Right cardiac atrium (tissue), 5 donors: ENCODE measurements around the gene CREM. TPM values are rescaled to one million over a fixed set of nuclear protein-coding genes. Genes with fewer than 3 reads are reported as not detected.
A peak's percentile ranks its signal among the peaks of the same experiment; 100 is the strongest.

Source experiments
- ATAC-seq, 2 donors: fragments of 200-7000 bp; cut with Tn5 transposase; one replicate each; pipeline versions ENCODE4 v1.8.0 to v1.9.1; 2020; ENCODE audit warnings: moderate library complexity in 2 of 2, mild to moderate bottlenecking in 1 of 2
- DNase-seq, 3 donors: peaks; one replicate each; pipeline ENCODE4 v3.0.0-alpha.2; 2020
- H3K27ac ChIP-seq: one replicate; pipeline ENCODE4 v1.5.1; 2013; ENCODE audit warnings: mild to moderate bottlenecking, low read length, control low read depth, moderate library complexity
- H3K27me3 ChIP-seq: one replicate; pipeline ENCODE4 v1.6.1; 2013; ENCODE audit not compliant: control insufficient read depth, insufficient read depth
- H3K4me1 ChIP-seq: one replicate; pipeline ENCODE4 v1.6.1; 2013; ENCODE audit warnings: low read length; ENCODE audit not compliant: control insufficient read depth, insufficient read depth
- H3K4me3 ChIP-seq: one replicate; pipeline ENCODE4 v1.5.1; 2013; ENCODE audit warnings: low read length, control low read depth
- H3K9me3 ChIP-seq: one replicate; pipeline ENCODE4 v1.6.1; 2013; ENCODE audit warnings: low read length; ENCODE audit not compliant: control insufficient read depth
- WGBS: extraction: QIAGEN DNeasy Blood & Tissue Kit; methylation state at CpG from one replicate; pipeline ENCODE4 v1.1.7; 2013; 5-methylcytosine and 5-hydroxymethylcytosine counted together
- intact Hi-C, 4 donors: fragments of 100-400 bp; cut with DNase I; formaldehyde crosslinking; loops; one replicate each; pipeline versions ENCODE4 v1.11.0 to v1.14.0; 2022 to 2023
- polyA plus RNA-seq: library from polyadenylated mRNA; stranded (reverse); fragments of 200-250 nt; gene quantifications from one replicate; pipeline ENCODE4 v1.2.3, GENCODE V29; 2013
- total RNA-seq, 4 donors: library from RNA; stranded (reverse); fragmentation: NEBNext Ultra II Directional; extraction: Animal tissue kit (Norgen Biotek cat#: 25700); gene quantifications; one replicate each; pipeline ENCODE4 v1.2.1, GENCODE V29; 2021
- donor health status: healthy with polysubstance abuse.
- donor health status: DM: no; HTN: yes; CAD: no.
- donor health status: DM: no; HTN: no; CAD: no.
- donor health status: DM: no; HTN: yes; CAD: no; lungs with severe emphysema.
- donor health status: DM: yes; HTN: yes; CAD: no.

Gene CREM
- total and polyA plus RNA-seq, 5 donors, result 31.9 to 41.0 (median 39.1) TPM

GRCh38 chr10:35194906-35195305 is 68.3 kb downstream of the CREM start:
- peak overlapping the region; percentile 96 for H3K4me3 ChIP-seq
- DNase-seq (no peak), ATAC-seq (no peak)
- 89% methylated on average over 1 of the region's 1 CpG for WGBS
- intact Hi-C loops, result loop anchor here (5.0 kb wide), 2 partner anchors 68 to 73 kb away; partner anchors contain the start of gene CREM (in 3 of the 4)
- H3K9me3 ChIP-seq, result no peaks in the 10 kb centered on the region
- no peaks in the 10 kb centered on the region for H3K4me1 ChIP-seq
- H3K27me3 ChIP-seq, result no peaks in the 10 kb centered on the region
- peak overlapping the region; percentile 72 for H3K27ac ChIP-seq

DNA sequence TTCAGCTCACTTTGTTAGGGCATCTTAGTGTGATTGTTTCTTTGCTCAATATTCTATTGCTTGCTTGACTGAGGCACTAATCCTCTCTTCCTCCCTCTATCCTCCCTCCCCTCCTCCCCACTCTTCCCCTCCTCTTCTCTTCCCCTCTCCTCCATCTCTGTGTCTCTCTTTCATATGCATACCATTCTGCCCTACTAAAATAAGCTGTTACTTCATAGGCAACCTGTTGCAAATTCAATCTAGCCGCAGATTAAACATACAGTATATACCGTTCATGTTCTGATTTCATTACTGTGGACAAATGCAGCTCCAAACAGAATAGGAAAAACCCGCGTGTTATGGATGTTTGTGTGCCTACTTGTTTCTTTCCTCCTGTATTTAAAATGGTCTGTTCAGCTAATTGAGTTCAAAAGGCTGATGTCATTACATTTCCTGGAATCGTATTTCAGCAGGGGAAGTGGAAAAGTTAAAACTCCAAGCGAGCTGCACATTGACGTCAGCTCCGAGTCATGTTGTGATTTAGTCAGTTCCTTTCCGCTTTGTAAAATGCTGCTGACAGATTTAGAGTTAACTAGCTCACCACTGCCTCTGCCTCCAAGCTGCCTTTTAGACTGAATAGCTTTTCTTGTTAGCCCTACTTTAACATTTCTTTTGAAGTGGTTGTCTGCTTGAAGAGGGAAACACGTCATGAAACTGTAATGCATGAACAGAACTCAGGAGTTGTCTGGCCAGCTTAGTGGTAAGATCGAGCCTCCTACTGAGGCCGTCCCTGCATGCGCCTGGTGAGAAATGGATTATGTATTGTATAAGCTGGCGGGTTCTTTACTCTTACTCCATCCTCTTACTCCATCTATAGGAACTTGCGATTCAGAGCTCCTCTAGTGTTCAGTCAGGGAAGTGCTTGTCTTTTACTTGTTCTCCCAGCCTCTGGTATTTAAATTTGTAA is 69.0 kb downstream of the CREM start:
- ATAC-seq (peak; percentile 90 to 93), DNase-seq (peak; percentile 73 to 78 (median 77))
- H3K9me3 ChIP-seq, result no peaks in the 10 kb centered on the region
- peak overlapping the region; percentile 96 for H3K4me3 ChIP-seq
- peak overlapping the region; percentile 100 for H3K27ac ChIP-seq
- intact Hi-C loops, result loop anchor here (5.0 kb wide), 2 partner anchors 68 to 73 kb away; partner anchors contain the start of gene CREM (in 3 of the 4)
- 1% methylated on average over 15 of the region's 15 CpGs for WGBS
- no peaks in the 10 kb centered on the region for H3K27me3 ChIP-seq
- H3K4me1 ChIP-seq, result no peaks in the 10 kb centered on the region

DNA sequence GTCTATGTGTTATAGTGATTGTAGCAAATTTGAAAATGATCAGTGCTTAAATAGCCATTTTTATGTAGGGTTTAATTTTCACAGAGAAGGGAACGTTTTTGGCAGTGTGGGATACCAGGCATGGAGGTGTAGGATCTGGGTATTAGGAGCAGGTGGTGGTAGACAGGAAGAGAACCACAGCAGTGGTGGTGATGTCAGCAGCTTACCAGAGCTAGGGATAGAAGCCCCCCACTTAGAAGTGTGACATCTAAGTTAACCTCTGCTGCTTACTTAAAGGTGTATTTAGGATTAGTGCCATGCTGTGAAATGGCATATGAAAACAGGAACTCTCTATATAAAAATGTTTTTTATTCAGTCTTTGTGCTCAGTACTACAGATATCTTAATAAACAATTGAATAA is 73.8 kb downstream of the CREM start:
- ATAC-seq (no peak), DNase-seq (no peak)
- Histone ChIP-seq H3K9me3 (no peaks in the 10 kb centered on the region), H3K27me3 (no peaks in the 10 kb centered on the region), H3K4me1 (no peaks in the 10 kb centered on the region), H3K4me3 (no peak overlapping the region), H3K27ac (no peak overlapping the region)
- intact Hi-C loops, result no loop called here
- WGBS, result 61% methylated on average over 1 of the region's 1 CpG

- intact Hi-C loops, result no loop called here
- H3K4me3 ChIP-seq, result no peak overlapping the region
- ATAC-seq (no peak), DNase-seq (no peak)
- H3K27me3 ChIP-seq, result no peaks in the 10 kb centered on the region
- H3K4me1 ChIP-seq, result no peaks in the 10 kb centered on the region
- WGBS, result 93% methylated on average over 4 of the region's 4 CpGs
- H3K27ac ChIP-seq, result no peak overlapping the region
- no peaks in the 10 kb centered on the region for H3K9me3 ChIP-seq
Observed at GRCh38 chr10:35201234-35201633, 74.6 kb downstream of the CREM start.

GRCh38 chr10:35202050-35202449 is 75.4 kb downstream of the CREM start:
- Histone ChIP-seq H3K27ac (no peak overlapping the region), H3K27me3 (no peaks in the 10 kb centered on the region), H3K4me3 (no peak overlapping the region), H3K9me3 (no peaks in the 10 kb centered on the region), H3K4me1 (no peaks in the 10 kb centered on the region)
- ATAC-seq (no peak), DNase-seq (no peak)
- intact Hi-C loops, result no loop called here

DNA sequence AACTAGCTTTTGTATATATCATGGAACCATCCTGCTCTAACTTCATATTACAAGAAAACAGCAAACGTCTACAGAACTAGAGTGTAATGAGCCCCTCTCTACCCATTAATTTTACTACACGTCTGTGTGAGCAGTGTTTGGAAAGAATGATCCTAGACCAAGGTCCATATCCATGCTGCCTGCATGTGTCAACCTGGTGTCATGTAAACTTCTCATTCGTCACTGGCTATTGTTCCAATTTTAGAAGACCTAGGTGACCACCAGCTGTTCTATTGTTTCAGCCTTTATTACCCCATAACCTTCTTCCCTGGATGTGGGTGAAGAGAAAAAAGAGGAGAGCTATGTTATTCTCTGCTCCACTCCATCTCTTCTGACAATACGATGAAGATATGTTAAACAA is 77.1 kb downstream of the CREM start:
- Histone ChIP-seq H3K4me1 (no peaks in the 10 kb centered on the region), H3K27ac (no peak overlapping the region), H3K4me3 (no peak overlapping the region), H3K9me3 (no peaks in the 10 kb centered on the region), H3K27me3 (no peaks in the 10 kb centered on the region)
- 81% methylated on average over 4 of the region's 4 CpGs for WGBS
- intact Hi-C loops, result no loop called here
- ATAC-seq, result no peak
- no peak for DNase-seq

DNA sequence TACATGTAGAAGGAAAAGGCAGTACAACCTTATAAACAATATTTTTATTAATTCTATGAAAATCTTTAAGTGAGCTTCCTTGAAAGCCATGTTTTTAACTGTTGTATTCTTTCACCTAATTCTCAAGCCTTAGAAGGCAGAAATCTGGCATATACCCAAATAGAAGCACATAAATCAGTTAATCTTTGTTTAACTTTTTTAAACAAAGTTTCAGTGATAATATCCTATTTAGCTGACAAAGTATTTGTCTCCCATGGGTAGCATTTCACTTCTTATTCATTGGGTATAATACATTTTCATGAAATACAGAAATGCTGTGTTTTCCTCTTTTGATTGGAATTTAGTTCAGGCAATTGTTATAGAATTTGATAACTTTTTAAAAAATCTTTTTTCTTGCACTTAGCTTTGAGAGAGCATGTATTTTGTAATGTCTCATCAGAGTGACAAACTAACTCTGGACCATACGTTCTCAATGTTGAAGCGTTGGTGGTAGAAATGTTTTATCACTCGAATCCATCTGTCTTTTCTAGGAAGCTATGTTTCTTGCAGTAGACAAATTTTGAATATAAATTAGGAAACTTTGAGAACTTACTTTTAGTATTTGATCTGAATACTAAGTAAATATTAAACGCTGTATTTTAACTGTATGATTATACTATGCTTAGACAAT is 78.1 kb downstream of the CREM start:
- no peaks in the 10 kb centered on the region for H3K9me3 ChIP-seq
- DNase-seq, result no peak
- intact Hi-C loops, result no loop called here
- 85% methylated on average over 4 of the region's 4 CpGs for WGBS
- no peak overlapping the region for H3K27ac ChIP-seq
- H3K4me3 ChIP-seq, result no peak overlapping the region
- H3K27me3 ChIP-seq, result no peaks in the 10 kb centered on the region
- no peaks in the 10 kb centered on the region for H3K4me1 ChIP-seq
- ATAC-seq, result no peak

GRCh38 chr10:35206274-35206673 is 79.6 kb downstream of the CREM start:
- ATAC-seq, result no peak
- no peak overlapping the region for H3K27ac ChIP-seq
- DNase-seq, result no peak
- 92% methylated on average over 3 of the region's 3 CpGs for WGBS
- no peaks in the 10 kb centered on the region for H3K9me3 ChIP-seq
- intact Hi-C loops, result no loop called here
- no peaks in the 10 kb centered on the region for H3K4me1 ChIP-seq
- no peaks in the 10 kb centered on the region for H3K27me3 ChIP-seq
- no peak overlapping the region for H3K4me3 ChIP-seq

DNA sequence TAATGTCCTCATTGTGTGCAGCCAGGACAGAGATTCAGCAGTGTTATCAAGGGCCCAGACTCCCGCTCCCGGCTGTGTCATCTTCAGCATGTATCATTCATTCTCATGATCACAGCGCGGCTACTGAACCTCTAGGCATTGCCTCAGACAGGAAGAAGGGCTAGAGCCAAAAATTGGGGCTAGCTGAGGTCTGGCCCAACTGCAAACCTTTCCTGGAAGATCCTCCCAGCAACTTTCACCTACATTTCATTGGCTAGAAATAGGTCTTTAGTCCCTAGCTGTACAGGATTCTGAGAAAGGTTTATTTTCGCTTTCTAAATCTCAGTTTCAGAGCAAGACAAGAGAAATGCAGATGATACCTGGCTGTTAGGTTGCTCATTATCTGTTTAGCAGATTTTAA is 81.9 kb downstream of the CREM start:
- ATAC-seq (no peak), DNase-seq (no peak)
- no peaks in the 10 kb centered on the region for H3K27me3 ChIP-seq
- no peak overlapping the region for H3K27ac ChIP-seq
- intact Hi-C loops, result no loop called here
- H3K9me3 ChIP-seq, result no peaks in the 10 kb centered on the region
- WGBS, result 87% methylated on average over 5 of the region's 5 CpGs
- H3K4me3 ChIP-seq, result no peak overlapping the region
- H3K4me1 ChIP-seq, result no peaks in the 10 kb centered on the region

DNA sequence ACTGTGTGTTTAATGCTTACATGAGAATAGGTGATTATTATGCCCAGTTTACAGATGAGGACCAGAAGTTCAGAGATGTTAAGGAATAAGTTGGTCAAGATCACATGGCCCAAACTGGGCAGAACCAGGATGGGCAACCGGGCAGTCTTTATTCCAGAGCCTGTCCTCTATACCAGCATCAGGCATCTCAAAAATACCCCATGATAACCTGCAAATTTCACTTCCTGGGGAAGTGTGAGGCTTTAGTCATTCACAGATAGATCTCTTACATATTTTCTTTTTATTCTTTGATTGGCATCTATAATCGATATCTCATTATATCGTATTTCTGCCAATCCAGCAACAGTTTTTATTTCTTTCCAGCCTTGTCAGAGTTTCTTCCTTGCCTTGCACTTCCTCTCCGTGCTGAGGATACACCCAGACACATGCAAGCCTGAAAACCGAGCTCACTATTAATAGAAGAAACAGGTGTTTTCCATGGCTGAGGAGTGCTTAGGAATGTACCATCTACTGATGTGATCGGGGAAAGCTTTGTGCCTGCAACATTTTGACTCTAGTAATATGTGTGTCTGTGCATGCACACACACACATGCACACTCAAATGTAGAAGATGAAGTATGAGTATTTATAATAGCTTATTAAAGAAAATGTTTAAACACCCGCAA is 82.4 kb downstream of the CREM start:
- DNase-seq (no peak), ATAC-seq (no peak)
- Histone ChIP-seq H3K4me1 (no peaks in the 10 kb centered on the region), H3K9me3 (no peaks in the 10 kb centered on the region), H3K4me3 (no peak overlapping the region), H3K27ac (no peak overlapping the region), H3K27me3 (no peaks in the 10 kb centered on the region)
- 71% methylated on average over 7 of the region's 7 CpGs for WGBS
- intact Hi-C loops, result no loop called here

GRCh38 chr10:35210961-35211360 is 84.3 kb downstream of the CREM start:
- no peak for ATAC-seq
- WGBS, result 83% methylated on average over 6 of the region's 6 CpGs
- Histone ChIP-seq H3K9me3 (no peaks in the 10 kb centered on the region), H3K4me1 (no peaks in the 10 kb centered on the region), H3K27ac (no peak overlapping the region), H3K4me3 (no peak overlapping the region), H3K27me3 (no peaks in the 10 kb centered on the region)
- intact Hi-C loops, result no loop called here
- DNase-seq, result no peak
